ENCODE measurements around the gene CYP51A1. TPM values are rescaled to one million over a fixed set of nuclear protein-coding genes. Genes with fewer than 3 reads are reported as not detected.
"Not testable (repeated sequence)": the region's sequence is repeated elsewhere in the genome, so short reads cannot be mapped to it uniquely, and the experiment has no call there.

Gene CYP51A1
- 100 to 1,000 TPM; 140 to 402 TPM for total RNA-seq
- 100 to 1,000 TPM; 124 to 187 TPM for polyA plus RNA-seq (ENCODE audit: insufficient read length in 2 of 2)
- long read RNA-seq, donor 1, transcript CYP51A1-201 (10 exons, 3,210 nt), result major isoform, 31 of 58 reads
- long read RNA-seq, donor 1, transcript CYP51A1-203 (10 exons, 1,729 nt), result minor isoform, 5 of 58 reads
- long read RNA-seq, donor 1, partial matches to known transcripts, result 20 of 58 reads
- long read RNA-seq, donor 1, other reads (novel, unspliced or antisense), result 0 of 58 reads
- long read RNA-seq, donor 2, transcript CYP51A1-201 (10 exons, 3,210 nt), result major isoform, 12 of 24 reads
- long read RNA-seq, donor 2, transcript CYP51A1-204 (2 exons, 555 nt), result minor isoform, 7 of 24 reads
- long read RNA-seq, donor 2, transcript CYP51A1-203 (10 exons, 1,729 nt), result minor isoform, 5 of 24 reads
- long read RNA-seq, donor 2, partial matches to known transcripts, result 0 of 24 reads
- long read RNA-seq, donor 2, other reads (novel, unspliced or antisense), result 0 of 24 reads
- long read RNA-seq, donor 3, transcript CYP51A1-204 (2 exons, 555 nt), result minor isoform, 8 of 22 reads
- long read RNA-seq, donor 3, transcript CYP51A1-201 (10 exons, 3,210 nt), result major isoform, 13 of 22 reads
- long read RNA-seq, donor 3, partial matches to known transcripts, result 0 of 22 reads
- long read RNA-seq, donor 3, other reads (novel, unspliced or antisense), result 0 of 22 reads
- long read RNA-seq, donor 4, partial matches to known transcripts, result 0 of 3 reads
- long read RNA-seq, donor 4, other reads (novel, unspliced or antisense), result 0 of 3 reads

- Histone ChIP-seq H3K36me3 (ENCODE audit: control insufficient read depth, insufficient read depth, low read length) (no peaks in the 10 kb centered on the region), H3K4me1 (ENCODE audit: control insufficient read depth, insufficient read depth, low read length) (peaks cover 8% of the 10 kb centered on the region), H3K27me3 (ENCODE audit: control insufficient read depth, insufficient read depth, low read length) (no peaks in the 10 kb centered on the region), H3K9me3 (ENCODE audit: control insufficient read depth, insufficient read depth, low read length) (no peaks in the 10 kb centered on the region), H3K4me3 (ENCODE audit: low read depth, low read length) (peak within 1 kb of the TSS; percentile 95), H3K27ac (ENCODE audit: low read depth, low read length) (peak within 1 kb of the TSS; percentile 98)
- WGBS (ENCODE audit: insufficient coverage), result 0% methylated on average over 69 of the region's 73 CpGs
- DNase-seq (ENCODE audit: low read depth in 4 of 6, low spot score in 6 of 6), result peak; percentile 92 to 98 (median 96)
Observed at GRCh38 chr7:92134271-92135051, at the start of gene CYP51A1. Gene CYP51A1 (minus strand): TSS chr7:92134477. CDS start chr7:92134364, 113 bp downstream.

GRCh38 chr7:92178928-92179924 lies 44.9 kb upstream of the CYP51A1 start, which contains the start of gene LRRD1:
Gene LRRD1 (minus strand): TSS chr7:92179142. CDS start chr7:92165202, 13,940 bp downstream.
- 1% methylated on average over 55 of the region's 60 CpGs for WGBS (ENCODE audit: insufficient coverage)
- peak within 1 kb of the TSS; percentile 91 for H3K27ac ChIP-seq (ENCODE audit: low read depth, low read length)
- H3K4me1 ChIP-seq (ENCODE audit: control insufficient read depth, insufficient read depth, low read length), result peaks cover 7% of the 10 kb centered on the region
- no peaks in the 10 kb centered on the region for H3K27me3 ChIP-seq (ENCODE audit: control insufficient read depth, insufficient read depth, low read length)
- H3K9me3 ChIP-seq (ENCODE audit: control insufficient read depth, insufficient read depth, low read length), result peaks cover 4% of the 10 kb centered on the region
- peak within 1 kb of the TSS; percentile 54 for H3K4me3 ChIP-seq (ENCODE audit: low read depth, low read length)
- H3K36me3 ChIP-seq (ENCODE audit: control insufficient read depth, insufficient read depth, low read length), result no peaks in the 10 kb centered on the region
- DNase-seq (ENCODE audit: low read depth in 4 of 6, low spot score in 6 of 6), result peak; percentile 67 to 95 (median 72)

- Histone ChIP-seq H3K4me3 (ENCODE audit: low read depth, low read length) (no peak overlapping the region), H3K36me3 (ENCODE audit: control insufficient read depth, insufficient read depth, low read length) (no peaks in the 10 kb centered on the region), H3K27ac (ENCODE audit: low read depth, low read length) (no peak overlapping the region), H3K4me1 (ENCODE audit: control insufficient read depth, insufficient read depth, low read length) (peaks cover 7% of the 10 kb centered on the region), H3K27me3 (ENCODE audit: control insufficient read depth, insufficient read depth, low read length) (no peaks in the 10 kb centered on the region), H3K9me3 (ENCODE audit: control insufficient read depth, insufficient read depth, low read length) (no peaks in the 10 kb centered on the region)
- peak in 2 of 6 donors; percentile 6 to 53 for DNase-seq (ENCODE audit: low read depth in 4 of 6, low spot score in 6 of 6)
Observed at GRCh38 chr7:92177362-92177761, 43.1 kb upstream of the CYP51A1 start.

- H3K4me3 ChIP-seq (ENCODE audit: low read depth, low read length); H3K27ac ChIP-seq (ENCODE audit: low read depth, low read length); H3K4me1 ChIP-seq (ENCODE audit: control insufficient read depth, insufficient read depth, low read length); H3K36me3 ChIP-seq (ENCODE audit: control insufficient read depth, insufficient read depth, low read length); H3K9me3 ChIP-seq (ENCODE audit: control insufficient read depth, insufficient read depth, low read length); H3K27me3 ChIP-seq (ENCODE audit: control insufficient read depth, insufficient read depth, low read length); DNase-seq (ENCODE audit: low read depth in 4 of 6, low spot score in 6 of 6): not testable (repeated sequence)
- no CpG with 5 or more reads among the region's 2 CpGs for WGBS (ENCODE audit: insufficient coverage)
Observed at GRCh38 chr7:92169529-92169928, 35.3 kb upstream of the CYP51A1 start.

GRCh38 chr7:92161271-92161670 lies 27.0 kb upstream of the CYP51A1 start:
- Histone ChIP-seq H3K4me3 (ENCODE audit: low read depth, low read length) (no peak overlapping the region), H3K4me1 (ENCODE audit: control insufficient read depth, insufficient read depth, low read length) (no peaks in the 10 kb centered on the region), H3K27ac (ENCODE audit: low read depth, low read length) (no peak overlapping the region), H3K27me3 (ENCODE audit: control insufficient read depth, insufficient read depth, low read length) (no peaks in the 10 kb centered on the region), H3K9me3 (ENCODE audit: control insufficient read depth, insufficient read depth, low read length) (no peaks in the 10 kb centered on the region), H3K36me3 (ENCODE audit: control insufficient read depth, insufficient read depth, low read length) (no peaks in the 10 kb centered on the region)
- WGBS (ENCODE audit: insufficient coverage), result 92% methylated on average over 1 of the region's 1 CpG
- no peak for DNase-seq (ENCODE audit: low read depth in 4 of 6, low spot score in 6 of 6)

GRCh38 chr7:92158660-92159575 lies 24.6 kb upstream of the CYP51A1 start:
- Histone ChIP-seq H3K27ac (ENCODE audit: low read depth, low read length) (no peak overlapping the region), H3K27me3 (ENCODE audit: control insufficient read depth, insufficient read depth, low read length) (no peaks in the 10 kb centered on the region), H3K9me3 (ENCODE audit: control insufficient read depth, insufficient read depth, low read length) (no peaks in the 10 kb centered on the region), H3K36me3 (ENCODE audit: control insufficient read depth, insufficient read depth, low read length) (no peaks in the 10 kb centered on the region), H3K4me1 (ENCODE audit: control insufficient read depth, insufficient read depth, low read length) (no peaks in the 10 kb centered on the region), H3K4me3 (ENCODE audit: low read depth, low read length) (no peak overlapping the region)
- WGBS (ENCODE audit: insufficient coverage), result 79% methylated on average over 3 of the region's 3 CpGs
- DNase-seq (ENCODE audit: low read depth in 4 of 6, low spot score in 6 of 6), result no peak

GRCh38 chr7:92156990-92157389 lies 22.7 kb upstream of the CYP51A1 start:
- H3K4me3 ChIP-seq (ENCODE audit: low read depth, low read length), result no peak overlapping the region
- no peaks in the 10 kb centered on the region for H3K4me1 ChIP-seq (ENCODE audit: control insufficient read depth, insufficient read depth, low read length)
- no peaks in the 10 kb centered on the region for H3K9me3 ChIP-seq (ENCODE audit: control insufficient read depth, insufficient read depth, low read length)
- DNase-seq (ENCODE audit: low read depth in 4 of 6, low spot score in 6 of 6), result no peak
- no peaks in the 10 kb centered on the region for H3K36me3 ChIP-seq (ENCODE audit: control insufficient read depth, insufficient read depth, low read length)
- H3K27me3 ChIP-seq (ENCODE audit: control insufficient read depth, insufficient read depth, low read length), result no peaks in the 10 kb centered on the region
- no peak overlapping the region for H3K27ac ChIP-seq (ENCODE audit: low read depth, low read length)

- Histone ChIP-seq H3K4me3 (ENCODE audit: low read depth, low read length) (no peak overlapping the region), H3K27ac (ENCODE audit: low read depth, low read length) (no peak overlapping the region), H3K36me3 (ENCODE audit: control insufficient read depth, insufficient read depth, low read length) (no peaks in the 10 kb centered on the region), H3K27me3 (ENCODE audit: control insufficient read depth, insufficient read depth, low read length) (no peaks in the 10 kb centered on the region), H3K9me3 (ENCODE audit: control insufficient read depth, insufficient read depth, low read length) (no peaks in the 10 kb centered on the region), H3K4me1 (ENCODE audit: control insufficient read depth, insufficient read depth, low read length) (no peaks in the 10 kb centered on the region)
- no peak for DNase-seq (ENCODE audit: low read depth in 4 of 6, low spot score in 6 of 6)
- WGBS (ENCODE audit: insufficient coverage), result 94% methylated on average over 1 of the region's 1 CpG
Observed at GRCh38 chr7:92155108-92155739, 20.9 kb upstream of the CYP51A1 start.

All from spinal cord (tissue), 10 donors.